ENCODE data around the gene HGF.
A peak's percentile ranks its signal among the peaks of the same experiment; 100 is the strongest.

HGF gene

GRCh38 chr7:81676105-81676811, 93.6 kb downstream of the HGF start:
- Histone ChIP-seq H3K9ac (no peak overlapping the region), H3K36me3 (no peaks in the 10 kb centered on the region)

GRCh38 chr7:81674431-81674830, 95.4 kb downstream of the HGF start:
- 0 out of 2 replicates have a peak, but pooled peaks cover 4% of the 10 kb centered on the region for H3K9me3 ChIP-seq
- H3K4me3 ChIP-seq = no peak overlapping the region
- peak overlapping the region; percentile 39 for H3K4me2 ChIP-seq
- H3K9ac ChIP-seq = no peak overlapping the region
- peaks cover 36% of the 10 kb centered on the region for H3K4me1 ChIP-seq
- H4K20me1 ChIP-seq = no peaks in the 10 kb centered on the region
- no peak overlapping the region for H3K27ac ChIP-seq
- no peaks in the 10 kb centered on the region for H3K36me3 ChIP-seq
- TF ChIP-seq Cebpa-rat (IDR thresholded peaks at IDR 0.05) = no peak
- no peaks in the 10 kb centered on the region for H3K27me3 ChIP-seq

More at GRCh38 chr7:81676105-81676811, 93.6 kb downstream of the HGF start:
- peaks cover 36% of the 10 kb centered on the region for H3K4me1 ChIP-seq
- H3K4me2 ChIP-seq = peak overlapping the region; percentile 54
- no peak overlapping the region for H3K27ac ChIP-seq
- no peak for TF ChIP-seq Cebpa-rat (IDR thresholded peaks at IDR 0.05)
- H4K20me1 ChIP-seq = no peaks in the 10 kb centered on the region
- H3K27me3 ChIP-seq = no peaks in the 10 kb centered on the region
- H3K4me3 ChIP-seq = no peak overlapping the region
- H3K9me3 ChIP-seq = 0 out of 2 replicates have a peak, but pooled peaks cover 4% of the 10 kb centered on the region

DNA sequence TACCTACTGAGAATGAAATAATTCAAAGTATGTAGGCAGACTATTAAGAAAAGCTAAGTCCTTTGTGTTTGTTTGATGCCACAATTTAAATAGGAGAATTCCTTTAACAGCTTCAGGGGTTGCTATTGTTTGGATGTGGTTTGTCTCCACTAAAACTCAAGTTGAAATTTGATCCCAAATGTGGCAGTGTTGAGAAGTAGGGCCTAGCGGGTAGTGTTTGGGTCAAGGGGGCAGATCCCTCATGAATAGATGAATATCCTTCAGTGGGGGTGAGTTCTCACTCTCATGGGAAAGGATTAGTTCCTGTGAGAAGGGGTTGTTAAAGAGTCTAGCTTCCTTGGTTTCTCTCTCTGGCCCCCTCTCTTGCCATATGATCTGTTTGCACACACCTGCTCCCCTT, 97.0 kb downstream of the HGF start:
- Histone ChIP-seq H3K27ac (no peak overlapping the region), H4K20me1 (no peaks in the 10 kb centered on the region), H3K4me1 (peaks cover 36% of the 10 kb centered on the region), H3K27me3 (no peaks in the 10 kb centered on the region), H3K4me2 (0 out of 2 replicates have a peak overlapping the region, but pooled peaks have one; percentile 17), H3K4me3 (no peak overlapping the region), H3K36me3 (no peaks in the 10 kb centered on the region), H3K9ac (no peak overlapping the region), H3K9me3 (0 out of 2 replicates have a peak, but pooled peaks cover 4% of the 10 kb centered on the region)
- no peak for TF ChIP-seq Cebpa-rat (IDR thresholded peaks at IDR 0.05)

DNA sequence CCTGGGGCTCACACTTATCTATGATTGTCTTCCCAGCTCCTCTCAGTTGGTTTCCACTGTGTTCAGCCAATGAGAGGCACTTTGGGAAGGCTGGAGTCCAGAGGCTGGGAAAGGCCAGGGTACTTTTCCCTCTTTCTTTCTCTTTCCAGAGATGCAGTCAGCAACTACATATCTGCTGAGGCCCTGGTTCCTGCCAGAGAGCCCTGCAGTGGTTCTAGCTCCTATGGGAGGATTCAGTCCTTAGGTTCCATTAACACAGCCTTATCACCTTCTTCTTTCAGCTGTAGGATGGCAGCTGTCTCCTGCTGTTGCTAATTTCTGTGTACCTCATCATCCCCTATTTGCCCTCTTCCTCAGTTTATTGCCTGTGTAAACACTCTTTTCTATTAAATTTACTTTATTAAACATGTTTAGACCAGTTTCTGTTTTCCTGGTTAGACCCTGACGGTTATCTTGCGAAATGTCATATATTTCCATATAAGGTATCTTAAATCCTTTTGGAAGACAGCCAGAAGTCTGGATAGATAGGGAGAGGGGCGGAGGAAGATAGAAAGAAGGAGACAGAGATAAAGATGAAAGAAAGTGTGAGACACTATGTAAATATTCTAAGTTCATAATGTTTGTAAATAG, 100.3 kb downstream of the HGF start:
- no peak overlapping the region for H3K27ac ChIP-seq
- 0 out of 2 replicates have a peak, but pooled peaks cover 4% of the 10 kb centered on the region for H3K9me3 ChIP-seq
- TF ChIP-seq Cebpa-rat (IDR thresholded peaks at IDR 0.05) = no peak

GRCh38 chr7:81666209-81666608, 103.6 kb downstream of the HGF start:
- TF ChIP-seq Cebpa-rat (IDR thresholded peaks at IDR 0.05) = no peak
- Histone ChIP-seq H3K27ac (no peak overlapping the region), H4K20me1 (no peaks in the 10 kb centered on the region), H3K4me2 (no peak overlapping the region), H3K9ac (no peak overlapping the region), H3K4me3 (no peak overlapping the region), H3K4me1 (peaks cover 12% of the 10 kb centered on the region), H3K27me3 (no peaks in the 10 kb centered on the region), H3K36me3 (no peaks in the 10 kb centered on the region), H3K9me3 (no peaks in the 10 kb centered on the region)

More for the DNA sequence above, 100.3 kb downstream of the HGF start:
- Histone ChIP-seq H3K4me3 (no peak overlapping the region), H3K4me2 (no peak overlapping the region), H3K36me3 (no peaks in the 10 kb centered on the region), H4K20me1 (no peaks in the 10 kb centered on the region), H3K27me3 (no peaks in the 10 kb centered on the region), H3K9ac (no peak overlapping the region), H3K4me1 (peaks cover 19% of the 10 kb centered on the region)

GRCh38 chr7:81665236-81665635, 104.6 kb downstream of the HGF start:
- Histone ChIP-seq H4K20me1 (no peaks in the 10 kb centered on the region), H3K4me2 (no peak overlapping the region), H3K9me3 (no peaks in the 10 kb centered on the region), H3K9ac (no peak overlapping the region), H3K4me1 (peaks cover 12% of the 10 kb centered on the region), H3K4me3 (no peak overlapping the region), H3K27ac (no peak overlapping the region), H3K27me3 (no peaks in the 10 kb centered on the region), H3K36me3 (no peaks in the 10 kb centered on the region)
- no peak for TF ChIP-seq Cebpa-rat (IDR thresholded peaks at IDR 0.05)

GRCh38 chr7:81664304-81664703, 105.5 kb downstream of the HGF start:
- no peak for TF ChIP-seq Cebpa-rat (IDR thresholded peaks at IDR 0.05)
- no peaks in the 10 kb centered on the region for H3K9me3 ChIP-seq
- no peaks in the 10 kb centered on the region for H3K36me3 ChIP-seq
- H3K27ac ChIP-seq = no peak overlapping the region
- peaks cover 12% of the 10 kb centered on the region for H3K4me1 ChIP-seq
- H3K27me3 ChIP-seq = no peaks in the 10 kb centered on the region
- H3K9ac ChIP-seq = no peak overlapping the region
- peak overlapping the region; percentile 2; the same call in 1 of the 2 replicates for H3K4me2 ChIP-seq
- no peak overlapping the region for H3K4me3 ChIP-seq
- H4K20me1 ChIP-seq = no peaks in the 10 kb centered on the region

- no peak overlapping the region for H3K4me3 ChIP-seq
- peaks cover 12% of the 10 kb centered on the region for H3K4me1 ChIP-seq
- no peak overlapping the region for H3K4me2 ChIP-seq
- H3K9ac ChIP-seq = no peak overlapping the region
- H3K27me3 ChIP-seq = no peaks in the 10 kb centered on the region
- H3K36me3 ChIP-seq = no peaks in the 10 kb centered on the region
- no peaks in the 10 kb centered on the region for H3K9me3 ChIP-seq
- H4K20me1 ChIP-seq = no peaks in the 10 kb centered on the region
- no peak for TF ChIP-seq Cebpa-rat (IDR thresholded peaks at IDR 0.05)
- no peak overlapping the region for H3K27ac ChIP-seq
Measured at GRCh38 chr7:81662531-81662930, 107.3 kb downstream of the HGF start.

DNA sequence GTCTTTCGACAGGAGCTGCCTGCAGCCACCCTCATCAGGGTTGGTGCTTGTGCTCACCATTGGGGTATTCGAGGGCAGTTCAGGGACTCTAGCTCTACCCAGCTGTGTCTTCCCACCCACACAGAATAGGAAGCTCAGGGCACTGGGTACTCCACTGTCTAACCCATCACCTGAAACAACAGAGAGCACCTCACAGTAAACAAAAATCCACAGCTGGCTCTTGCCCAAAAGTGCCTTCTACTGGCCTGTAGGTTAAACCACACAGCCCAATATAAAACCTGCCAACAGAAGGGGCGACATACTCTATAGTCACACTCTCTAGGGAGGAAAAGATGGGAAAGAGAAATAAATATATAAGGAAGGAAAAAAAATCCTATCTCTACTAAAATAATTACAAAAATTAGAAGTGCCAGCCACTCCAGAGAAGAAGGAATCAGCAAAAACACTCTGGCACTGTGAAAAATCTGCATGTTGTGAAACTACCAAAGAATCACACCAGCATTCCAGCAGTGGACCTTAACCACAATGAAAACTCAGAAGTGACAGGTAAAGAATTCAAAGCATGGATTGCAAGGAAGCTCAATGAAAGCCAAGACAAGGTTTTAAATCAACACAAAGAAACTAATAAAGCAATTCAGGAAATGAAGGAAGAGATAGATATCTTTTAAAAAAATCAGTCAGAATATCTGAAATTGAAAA, 110.0 kb downstream of the HGF start:
- Histone ChIP-seq H3K4me1 (peaks cover 12% of the 10 kb centered on the region), H3K9me3 (no peaks in the 10 kb centered on the region), H3K27me3 (no peaks in the 10 kb centered on the region), H3K4me3 (no peak overlapping the region), H3K9ac (no peak overlapping the region), H3K36me3 (no peaks in the 10 kb centered on the region), H3K27ac (no peak overlapping the region), H4K20me1 (no peaks in the 10 kb centered on the region), H3K4me2 (no peak overlapping the region)
- TF ChIP-seq Cebpa-rat (IDR thresholded peaks at IDR 0.05) = no peak

GRCh38 chr7:81657551-81657950, 112.3 kb downstream of the HGF start:
- no peak overlapping the region for H3K27ac ChIP-seq
- H3K4me1 ChIP-seq = no peaks in the 10 kb centered on the region
- TF ChIP-seq Cebpa-rat (IDR thresholded peaks at IDR 0.05) = no peak
- H3K9ac ChIP-seq = no peak overlapping the region
- no peaks in the 10 kb centered on the region for H3K27me3 ChIP-seq
- no peak overlapping the region for H3K4me3 ChIP-seq
- no peak overlapping the region for H3K4me2 ChIP-seq
- H3K9me3 ChIP-seq = peaks cover 13% of the 10 kb centered on the region; the same call in 1 of the 2 replicates
- H3K36me3 ChIP-seq = no peaks in the 10 kb centered on the region
- H4K20me1 ChIP-seq = no peaks in the 10 kb centered on the region
